Kidney (tissue), 14 donors: ENCODE results near the gene MRPS10. TPM values are rescaled to one million over a fixed set of nuclear protein-coding genes. Genes with fewer than 3 reads are reported as not detected.
"Not testable (repeated sequence)": the region's sequence is repeated elsewhere in the genome, so short reads cannot be mapped to it uniquely, and the experiment has no call there.

Experiments
- DNase-seq, 5 donors: peaks; one replicate each; pipeline ENCODE4 v3.0.0-alpha.2; 2013 to 2020
- FAIRE-seq: peaks from 2 replicates; lab custom pipeline; 2012; peaks lifted over from hg19 to GRCh38; lab: Jason Lieb, UNC
- H3K27ac ChIP-seq, 2 donors: one replicate each; pipeline ENCODE4 v1.7.0; 2013; ENCODE audit warnings: low read depth in 2 of 2, low read length in 2 of 2, inconsistent platforms in 1 of 2
- H3K27me3 ChIP-seq: one replicate; pipeline ENCODE4 v1.7.1; 2013; ENCODE audit warnings: low read length, inconsistent platforms; ENCODE audit not compliant: control insufficient read depth, insufficient read depth
- H3K36me3 ChIP-seq, 3 donors: one replicate each; pipeline versions ENCODE4 v1.7.0 to v1.7.1; 2013; ENCODE audit warnings: low read length in 3 of 3, control low read depth in 1 of 3, inconsistent platforms in 1 of 3; ENCODE audit not compliant: insufficient read depth in 3 of 3, control insufficient read depth in 2 of 3
- H3K4me1 ChIP-seq, 3 donors: one replicate each; pipeline versions ENCODE4 v1.7.0 to v1.7.1; 2013; ENCODE audit warnings: low read length in 3 of 3, inconsistent platforms in 1 of 3, low read depth in 1 of 3; ENCODE audit not compliant: control insufficient read depth in 2 of 3, insufficient read depth in 2 of 3
- H3K4me3 ChIP-seq, 3 donors: one replicate each; pipeline versions ENCODE4 v1.7.0 to v1.8.1; 2013; ENCODE audit warnings: low read length in 3 of 3, control low read depth in 1 of 3, inconsistent platforms in 1 of 3
- H3K9ac ChIP-seq, 3 donors: one replicate each; pipeline versions ENCODE4 v1.7.0 to v1.7.1; 2013; ENCODE audit warnings: low read length in 3 of 3, control low read depth in 1 of 3, inconsistent platforms in 1 of 3
- H3K9me3 ChIP-seq, 3 donors: one replicate each; pipeline versions ENCODE4 v1.7.0 to v1.7.1; 2013; ENCODE audit warnings: low read length in 3 of 3, control low read depth in 1 of 3, inconsistent platforms in 1 of 3; ENCODE audit not compliant: control insufficient read depth in 2 of 3, insufficient read depth in 1 of 3
- CTCF ChIP-seq: IDR thresholded peaks from 3 replicates; pipeline ENCODE4 v1.5.1; 2012; ENCODE audit warnings: mild to moderate bottlenecking, moderate library complexity, borderline replicate concordance; ENCODE audit not compliant: insufficient read depth; ENCODE audit errors: extremely low read depth
- intact Hi-C: fragments of 100-400 bp; cut with DNase I; formaldehyde crosslinking; loops from one replicate; pipeline ENCODE4 v1.11.1; 2022
- polyA plus RNA-seq: library from polyadenylated mRNA; stranded (reverse); fragments of 350-450 nt; fragmentation: Illumina TruSeq; extraction: RNeasy Lipid Tissue Mini Kit (QIAGEN cat#74804); gene quantifications from one replicate; pipeline ENCODE4 v1.2.3, GENCODE V29; 2014; ENCODE audit warnings: low read depth, low replicate concordance; ENCODE audit not compliant: insufficient read depth
- total RNA-seq: library from RNA; stranded (reverse); fragmentation: NEBNext Ultra II Directional; extraction: Animal tissue kit (Norgen Biotek cat#: 25700); gene quantifications from one replicate; pipeline ENCODE4 v1.2.1, GENCODE V29; 2021
- donor health status: control.
- donor health status: control.
- donor health status: control.
- donor health status: control.
- donor health status: control.
- donor health status: DM: yes; HTN: yes; CAD: no.
- donor health status: Normal renal cell carcinoma (clear cell type).

Gene MRPS10
- total and polyA plus RNA-seq, 2 donors from 2014 or later = 28.0 to 39.6 TPM

- H3K36me3 ChIP-seq = peaks cover 7 to 53% (median 25%) of the 10 kb centered on the region in 3 donors
- FAIRE-seq = no peak
- no peak overlapping the region for H3K4me3 ChIP-seq
- H3K9me3 ChIP-seq = no peaks in the 10 kb centered on the region
- H3K27ac ChIP-seq = no peak overlapping the region
- peaks cover 0 to 2% (median 0%) of the 10 kb centered on the region in 3 donors for H3K4me1 ChIP-seq
- H3K27me3 ChIP-seq = no peaks in the 10 kb centered on the region
- no peak for DNase-seq
- TF ChIP-seq CTCF = no peak
- intact Hi-C loops = no loop called here
- no peak overlapping the region for H3K9ac ChIP-seq
Observed at GRCh38 chr6:42210551-42210950, 7.1 kb downstream of the MRPS10 start.

- H3K4me3 ChIP-seq, H3K27me3 ChIP-seq, H3K4me1 ChIP-seq, intact Hi-C loops, H3K27ac ChIP-seq, FAIRE-seq, DNase-seq, H3K9ac ChIP-seq, H3K9me3 ChIP-seq: not testable (repeated sequence)
- peaks cover 7 to 42% (median 20%) of the 10 kb centered on the region in 3 donors for H3K36me3 ChIP-seq
Observed at GRCh38 chr6:42207559-42207958, 10.1 kb downstream of the MRPS10 start.

GRCh38 chr6:42204768-42205282 lies 12.8 kb downstream of the MRPS10 start:
- intact Hi-C loops = no loop called here
- no peak for DNase-seq
- no peaks in the 10 kb centered on the region for H3K9me3 ChIP-seq
- no peaks in the 10 kb centered on the region for H3K27me3 ChIP-seq
- no peak overlapping the region for H3K4me3 ChIP-seq
- no peak overlapping the region for H3K27ac ChIP-seq
- H3K4me1 ChIP-seq = peaks cover 0 to 4% (median 0%) of the 10 kb centered on the region in 3 donors
- no peak for TF ChIP-seq CTCF
- H3K36me3 ChIP-seq = peaks cover 3 to 22% (median 10%) of the 10 kb centered on the region in 3 donors
- no peak overlapping the region for H3K9ac ChIP-seq
- no peak for FAIRE-seq

- Histone ChIP-seq H3K9me3 (no peaks in the 10 kb centered on the region), H3K27me3 (no peaks in the 10 kb centered on the region), H3K36me3 (peaks cover 2 to 7% (median 2%) of the 10 kb centered on the region in 3 donors), H3K4me1 (peaks cover 0 to 4% (median 0%) of the 10 kb centered on the region in 3 donors), H3K27ac (no peak overlapping the region), H3K9ac (no peak overlapping the region), H3K4me3 (no peak overlapping the region)
- intact Hi-C loops = no loop called here
- DNase-seq = no peak
- TF ChIP-seq CTCF = no peak
- FAIRE-seq = no peak
Observed at GRCh38 chr6:42203183-42203582, 14.5 kb downstream of the MRPS10 start.

- H3K27ac ChIP-seq, DNase-seq, H3K4me1 ChIP-seq, FAIRE-seq, H3K9ac ChIP-seq, H3K4me3 ChIP-seq, intact Hi-C loops, H3K9me3 ChIP-seq, H3K27me3 ChIP-seq, H3K36me3 ChIP-seq: not testable (repeated sequence)
Observed at GRCh38 chr6:42202131-42202915, 15.3 kb downstream of the MRPS10 start.
